ENCODE data around the gene ZXDC.

Gene ZXDC

GRCh38 chr3:126394179-126394976, 81.3 kb downstream of the ZXDC start, which contains the start of gene CFAP100:
CFAP100 (plus strand) TSS chr3:126394909; CDS start chr3:126396001, 1,092 bp downstream.
- no peak within 1 kb of the TSS for H3K4me3 ChIP-seq (replicated peaks; ENCODE audit: low read depth, low read length)
- no peak for DNase-seq (ENCODE audit: extremely low read depth, insufficient read length)
- H3K36me3 ChIP-seq (ENCODE audit: control insufficient read depth, insufficient read depth, low read length): no peaks in the 10 kb centered on the region
- no peaks in the 10 kb centered on the region for H3K27me3 ChIP-seq (replicated peaks; ENCODE audit: control insufficient read depth, insufficient read depth, low read length)
- TF ChIP-seq CTCF (IDR thresholded peaks at IDR 0.05; ENCODE audit: insufficient read depth, low read length, poor library complexity, severe bottlenecking): no peak

- Histone ChIP-seq H3K27me3 (replicated peaks; ENCODE audit: control insufficient read depth, insufficient read depth, low read length) (no peaks in the 10 kb centered on the region), H3K4me3 (replicated peaks; ENCODE audit: low read depth, low read length) (no peak overlapping the region), H3K36me3 (ENCODE audit: control insufficient read depth, insufficient read depth, low read length) (no peaks in the 10 kb centered on the region)
- no peak for DNase-seq (ENCODE audit: extremely low read depth, insufficient read length)
- TF ChIP-seq CTCF (IDR thresholded peaks at IDR 0.05; ENCODE audit: insufficient read depth, low read length, poor library complexity, severe bottlenecking): no peak
Observed at GRCh38 chr3:126393563-126393962, 82.1 kb downstream of the ZXDC start.

- Histone ChIP-seq H3K27me3 (replicated peaks; ENCODE audit: control insufficient read depth, insufficient read depth, low read length) (no peaks in the 10 kb centered on the region), H3K4me3 (replicated peaks; ENCODE audit: low read depth, low read length) (no peak overlapping the region)
- no peak for DNase-seq (ENCODE audit: extremely low read depth, insufficient read length)
Observed at GRCh38 chr3:126392246-126392645, 83.4 kb downstream of the ZXDC start.

GRCh38 chr3:126391631-126392030, 84.1 kb downstream of the ZXDC start:
- TF ChIP-seq CTCF (IDR thresholded peaks at IDR 0.05; ENCODE audit: insufficient read depth, low read length, poor library complexity, severe bottlenecking): no peak
- no peak for DNase-seq (ENCODE audit: extremely low read depth, insufficient read length)
- Histone ChIP-seq H3K4me3 (replicated peaks; ENCODE audit: low read depth, low read length) (no peak overlapping the region), H3K36me3 (ENCODE audit: control insufficient read depth, insufficient read depth, low read length) (no peaks in the 10 kb centered on the region), H3K27me3 (replicated peaks; ENCODE audit: control insufficient read depth, insufficient read depth, low read length) (no peaks in the 10 kb centered on the region)

More at GRCh38 chr3:126392246-126392645, 83.4 kb downstream of the ZXDC start:
- no peak for TF ChIP-seq CTCF (IDR thresholded peaks at IDR 0.05; ENCODE audit: insufficient read depth, low read length, poor library complexity, severe bottlenecking)
- no peaks in the 10 kb centered on the region for H3K36me3 ChIP-seq (ENCODE audit: control insufficient read depth, insufficient read depth, low read length)

- no peak for TF ChIP-seq CTCF (IDR thresholded peaks at IDR 0.05; ENCODE audit: insufficient read depth, low read length, poor library complexity, severe bottlenecking)
- H3K36me3 ChIP-seq (ENCODE audit: control insufficient read depth, insufficient read depth, low read length): no peaks in the 10 kb centered on the region
- no peaks in the 10 kb centered on the region for H3K27me3 ChIP-seq (replicated peaks; ENCODE audit: control insufficient read depth, insufficient read depth, low read length)
- no peak overlapping the region for H3K4me3 ChIP-seq (replicated peaks; ENCODE audit: low read depth, low read length)
- DNase-seq (ENCODE audit: extremely low read depth, insufficient read length): no peak
Observed at GRCh38 chr3:126390751-126391150, 84.9 kb downstream of the ZXDC start.

Measured in GM06990 (cell line).